BLaER1 treated with 17β-estradiol and CSF1 and Interleukin-3, amounts not matched to agents 10 nM and 100 nM (cell line): ENCODE data around the gene CASZ1.

ENCODE experiments used
- H3K27ac ChIP-seq, 11 experiments: shearing (Covaris generic); formaldehyde crosslinking; 2 replicates each; pipeline ENCODE4 v1.8.1; 2022
- H3K27me3 ChIP-seq, 11 experiments: shearing (Covaris generic); formaldehyde crosslinking; 2 replicates each; pipeline ENCODE4 v1.8.1; 2022
- H3K36me3 ChIP-seq, 11 experiments: shearing (Covaris generic); formaldehyde crosslinking; 2 replicates each; pipeline ENCODE4 v1.8.1; 2022
- H3K4me1 ChIP-seq, 10 experiments: shearing (Covaris generic); formaldehyde crosslinking; 2 replicates each; pipeline ENCODE4 v1.8.1; 2022
- H3K4me2 ChIP-seq, 11 experiments: shearing (Covaris generic); formaldehyde crosslinking; 2 replicates each; pipeline ENCODE4 v1.8.1; 2022
- H3K4me3 ChIP-seq, 10 experiments: shearing (Covaris generic); formaldehyde crosslinking; 2 replicates each; pipeline ENCODE4 v1.8.1; 2022
- H3K9ac ChIP-seq, 11 experiments: shearing (Covaris generic); formaldehyde crosslinking; 2 replicates each; pipeline ENCODE4 v1.8.1; 2022
- H3K9me3 ChIP-seq, 11 experiments: shearing (Covaris generic); formaldehyde crosslinking; replicated peaks in 1 of 11; 2 replicates each; pipeline ENCODE4 v1.8.1; 2022
- H4K20me1 ChIP-seq, 11 experiments: shearing (Covaris generic); formaldehyde crosslinking; 2 replicates each; pipeline ENCODE4 v1.8.1; 2022
- Cebpa-rat ChIP-seq, 11 experiments: shearing (Covaris generic); IDR thresholded peaks; 2 replicates each; pipeline ENCODE4 v1.8.1; 2022

The CASZ1 gene

DNA sequence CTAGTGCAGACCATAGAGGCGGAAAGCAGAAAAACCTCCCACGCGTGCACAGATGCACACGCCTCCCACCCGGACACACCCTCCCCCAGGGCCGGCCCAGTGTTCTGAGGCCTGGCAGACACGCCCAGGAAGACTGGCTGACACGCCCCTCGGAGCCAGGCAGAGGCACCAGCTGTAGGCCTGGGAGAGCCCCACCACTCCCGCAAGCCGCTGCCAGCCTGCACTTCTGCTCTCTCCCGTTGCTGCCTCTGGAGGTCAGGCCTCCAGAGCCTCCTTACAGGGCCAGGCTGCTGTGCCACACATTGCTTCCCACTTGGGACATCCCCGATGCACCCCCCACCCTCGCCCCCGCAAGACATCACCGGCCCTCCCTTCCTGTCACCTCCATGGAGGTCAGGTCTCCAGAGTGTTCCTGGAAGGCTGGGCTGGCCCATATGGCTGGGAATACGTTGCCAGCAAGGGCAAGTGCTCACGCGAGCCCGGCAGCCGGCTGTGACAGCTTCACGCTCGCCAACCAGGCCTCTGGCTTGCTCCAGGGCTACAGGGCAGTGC is 40.4 kb downstream of the CASZ1 start:
- no peak for TF ChIP-seq Cebpa-rat (IDR thresholded peaks at IDR 0.05)
- no peaks in the 10 kb centered on the region for H3K9me3 ChIP-seq
- no peaks in the 10 kb centered on the region for H3K36me3 ChIP-seq
- peak overlapping the region in 5 of 11 experiments; percentile 8 to 44 (median 31); a peak in 6 of 22 replicates for H3K9ac ChIP-seq
- peak overlapping the region; percentile 51 to 77 (median 67) for H3K4me2 ChIP-seq
- peaks cover 19 to 36% (median 25%) of the 10 kb centered on the region in 10 experiments for H3K4me1 ChIP-seq
- H4K20me1 ChIP-seq, result peaks cover 0 to 8% (median 0%) of the 10 kb centered on the region in 11 experiments; a peak in 6 of 22 replicates
- H3K4me3 ChIP-seq, result no peak overlapping the region
- H3K27me3 ChIP-seq, result no peaks in the 10 kb centered on the region
- H3K27ac ChIP-seq, result no peak overlapping the region

DNA sequence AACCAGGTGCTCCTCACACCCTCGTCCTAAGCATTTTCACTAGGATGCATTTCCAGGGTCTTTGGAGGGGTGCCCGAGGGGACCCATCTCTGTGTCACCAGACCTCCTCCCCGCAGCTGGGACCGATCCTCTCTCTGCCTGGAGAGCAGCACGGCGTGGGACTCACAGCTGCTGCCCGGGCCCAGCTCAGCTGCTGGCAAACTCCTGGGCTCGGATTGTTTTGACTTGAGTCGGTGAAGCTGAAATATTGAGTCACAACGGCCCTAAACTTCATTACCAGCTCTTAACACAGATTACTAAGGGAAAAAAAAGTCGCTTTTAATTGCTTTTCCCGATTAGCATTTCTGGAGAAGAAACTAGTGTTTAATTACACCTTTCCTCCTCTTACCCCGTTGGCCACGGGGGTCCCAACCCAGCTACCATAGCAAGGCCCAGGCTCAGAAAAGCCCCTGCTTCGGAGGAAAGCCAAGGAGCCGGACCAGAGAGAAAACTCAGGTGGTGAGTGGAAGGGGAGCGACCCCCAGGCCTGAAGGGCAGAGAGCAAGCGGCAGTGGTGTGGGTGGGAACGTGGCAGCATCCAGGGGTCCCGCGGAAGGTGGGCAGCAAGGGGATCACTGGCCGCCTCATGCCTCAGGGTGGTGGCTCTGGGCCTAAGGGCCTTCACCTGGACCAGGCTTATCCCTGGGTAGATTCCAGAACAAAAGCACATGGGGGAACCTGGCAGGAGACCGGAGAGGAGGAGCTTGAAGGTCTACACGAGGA is 41.7 kb downstream of the CASZ1 start:
- no peaks in the 10 kb centered on the region for H3K9me3 ChIP-seq
- TF ChIP-seq Cebpa-rat (IDR thresholded peaks at IDR 0.05), result no peak
- H3K36me3 ChIP-seq, result no peaks in the 10 kb centered on the region
- peak overlapping the region in 4 of 11 experiments; percentile 9 to 39 (median 26); a peak in 2 of 22 replicates for H3K9ac ChIP-seq
- H4K20me1 ChIP-seq, result peaks cover 0 to 8% (median 0%) of the 10 kb centered on the region in 11 experiments; a peak in 6 of 22 replicates
- no peaks in the 10 kb centered on the region for H3K27me3 ChIP-seq
- peaks cover 19 to 35% (median 25%) of the 10 kb centered on the region in 10 experiments for H3K4me1 ChIP-seq
- peak overlapping the region in 2 of 11 experiments; percentile 25; a peak in 1 of 22 replicates for H3K27ac ChIP-seq
- no peak overlapping the region for H3K4me3 ChIP-seq
- H3K4me2 ChIP-seq, result peak overlapping the region in 8 of 11 experiments; percentile 51 to 77 (median 64); a peak in 13 of 22 replicates

DNA sequence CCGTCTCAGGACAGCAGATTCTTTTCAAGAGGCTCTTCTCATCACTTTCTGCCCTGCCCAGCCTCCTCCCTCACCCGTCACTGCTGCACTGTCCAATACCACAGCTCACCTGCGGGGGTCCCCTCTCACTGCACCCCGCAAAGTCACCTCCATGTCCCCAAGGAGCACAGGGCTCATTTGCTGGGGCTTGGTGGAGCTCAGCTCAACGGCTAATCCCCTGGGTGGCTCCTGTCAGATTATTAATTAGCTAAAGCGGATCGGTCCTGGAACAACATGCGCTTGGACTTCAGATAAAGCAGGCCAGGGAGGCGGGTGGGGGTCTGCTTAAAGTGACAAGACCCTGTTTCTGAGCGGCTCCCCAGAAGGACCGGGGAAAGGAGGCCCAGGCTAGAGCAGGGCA is 43.1 kb downstream of the CASZ1 start:
- H3K27me3 ChIP-seq, result no peaks in the 10 kb centered on the region
- H3K9me3 ChIP-seq, result no peaks in the 10 kb centered on the region
- no peak overlapping the region for H3K27ac ChIP-seq
- H3K4me1 ChIP-seq, result peaks cover 19 to 27% (median 25%) of the 10 kb centered on the region in 10 experiments
- H3K9ac ChIP-seq, result no peak overlapping the region
- peaks cover 0 to 8% (median 0%) of the 10 kb centered on the region in 11 experiments; a peak in 6 of 22 replicates for H4K20me1 ChIP-seq
- no peak for TF ChIP-seq Cebpa-rat (IDR thresholded peaks at IDR 0.05)
- no peaks in the 10 kb centered on the region for H3K36me3 ChIP-seq
- no peak overlapping the region for H3K4me3 ChIP-seq
- no peak overlapping the region for H3K4me2 ChIP-seq

DNA sequence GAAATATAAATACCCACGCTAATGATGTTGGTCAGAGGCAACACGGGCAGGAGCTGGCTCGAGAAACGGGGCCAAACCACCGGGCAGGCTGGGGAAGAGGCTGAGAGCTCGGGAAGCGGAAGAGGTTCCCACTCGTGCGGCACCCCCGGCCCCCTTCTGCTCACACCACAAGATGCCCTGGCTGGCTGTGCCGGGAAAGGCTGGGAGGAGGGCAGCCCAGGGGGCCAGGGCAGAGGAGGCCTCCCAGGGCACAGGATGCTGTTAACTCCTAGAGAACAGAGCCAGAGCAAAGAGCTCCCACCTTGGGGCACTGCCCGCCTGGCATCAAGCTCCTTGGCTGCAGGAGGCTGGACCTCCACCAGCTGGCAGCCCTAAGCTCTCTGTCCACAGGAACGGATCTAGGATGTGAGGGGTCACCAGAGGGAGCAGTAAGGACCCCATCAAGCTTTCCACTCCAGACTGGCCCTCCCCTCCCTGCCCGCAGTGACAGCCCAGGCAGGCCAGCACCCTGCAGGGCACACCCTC is 44.8 kb downstream of the CASZ1 start:
- Histone ChIP-seq H3K4me2 (no peak overlapping the region), H3K4me1 (peaks cover 14 to 25% (median 23%) of the 10 kb centered on the region in 10 experiments), H3K27ac (no peak overlapping the region), H3K9me3 (no peaks in the 10 kb centered on the region), H3K36me3 (no peaks in the 10 kb centered on the region), H3K27me3 (no peaks in the 10 kb centered on the region), H3K4me3 (no peak overlapping the region), H4K20me1 (peaks cover 0 to 8% (median 0%) of the 10 kb centered on the region in 11 experiments; a peak in 6 of 22 replicates), H3K9ac (peak overlapping the region in 1 of 11 experiments; percentile 5; a peak in 1 of 22 replicates)
- no peak for TF ChIP-seq Cebpa-rat (IDR thresholded peaks at IDR 0.05)

DNA sequence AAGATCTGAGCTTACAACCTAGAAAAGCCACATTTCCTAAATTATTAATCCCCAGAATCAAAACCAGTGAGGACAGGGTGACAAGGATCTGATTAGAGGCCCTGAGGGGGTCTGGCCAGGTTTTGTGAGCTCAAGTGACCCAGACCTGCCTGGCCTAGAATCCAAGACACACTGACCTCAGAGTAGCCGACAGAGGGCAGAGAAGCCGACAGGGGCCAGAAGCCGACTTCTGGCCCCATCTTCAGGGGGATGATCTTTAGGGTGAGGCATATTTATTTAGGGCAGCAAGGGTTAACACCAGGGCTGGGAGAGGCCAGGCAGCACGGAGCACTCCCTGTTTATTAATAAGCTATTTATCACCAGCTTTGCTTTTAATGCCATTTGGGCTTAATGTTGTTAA is 45.3 kb downstream of the CASZ1 start:
- Histone ChIP-seq H3K36me3 (no peaks in the 10 kb centered on the region), H4K20me1 (peaks cover 0 to 11% (median 0%) of the 10 kb centered on the region in 11 experiments; a peak in 5 of 22 replicates), H3K27me3 (no peaks in the 10 kb centered on the region), H3K27ac (no peak overlapping the region), H3K4me1 (peaks cover 9 to 21% (median 18%) of the 10 kb centered on the region in 10 experiments), H3K9me3 (no peaks in the 10 kb centered on the region), H3K4me3 (no peak overlapping the region), H3K9ac (no peak overlapping the region), H3K4me2 (no peak overlapping the region)
- no peak for TF ChIP-seq Cebpa-rat (IDR thresholded peaks at IDR 0.05)

DNA sequence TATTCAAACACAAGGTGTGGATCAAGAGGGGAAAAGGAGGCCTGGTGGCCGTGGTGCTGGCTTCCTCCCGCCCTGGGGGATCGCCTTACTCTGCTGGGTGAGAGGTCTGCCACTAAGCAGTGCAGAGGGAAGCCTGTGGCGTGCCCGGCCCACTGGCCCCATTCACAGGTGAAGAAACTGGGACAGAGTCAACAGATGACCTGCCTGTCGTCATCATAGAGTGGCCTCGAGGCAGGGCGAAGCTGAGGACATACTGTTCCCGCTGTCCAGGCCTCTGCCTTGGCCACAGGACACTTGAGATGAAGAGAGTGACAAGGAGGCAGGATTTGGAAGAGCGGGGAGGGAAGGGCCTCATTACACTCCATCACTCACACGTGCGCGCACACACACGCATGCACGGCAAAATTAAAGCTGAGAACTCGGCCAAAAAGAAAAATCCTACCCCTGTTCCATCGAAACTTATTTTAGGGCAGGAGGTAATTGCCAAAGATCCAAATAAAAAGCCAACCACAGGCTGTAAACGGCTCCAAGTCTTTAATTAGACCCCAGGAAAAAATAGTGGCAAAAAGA is 50.5 kb downstream of the CASZ1 start:
- Histone ChIP-seq H3K27ac (no peak overlapping the region), H3K9me3 (no peaks in the 10 kb centered on the region), H3K9ac (no peak overlapping the region), H3K4me3 (no peak overlapping the region), H3K4me2 (no peak overlapping the region), H3K27me3 (peaks cover 8 to 27% (median 17%) of the 10 kb centered on the region in 11 experiments; a peak in 21 of 22 replicates), H4K20me1 (0 out of 22 replicates have a peak, but pooled peaks cover 0 to 10% (median 0%) of the 10 kb centered on the region in 11 experiments), H3K4me1 (no peaks in the 10 kb centered on the region), H3K36me3 (no peaks in the 10 kb centered on the region)
- no peak for TF ChIP-seq Cebpa-rat (IDR thresholded peaks at IDR 0.05)

DNA sequence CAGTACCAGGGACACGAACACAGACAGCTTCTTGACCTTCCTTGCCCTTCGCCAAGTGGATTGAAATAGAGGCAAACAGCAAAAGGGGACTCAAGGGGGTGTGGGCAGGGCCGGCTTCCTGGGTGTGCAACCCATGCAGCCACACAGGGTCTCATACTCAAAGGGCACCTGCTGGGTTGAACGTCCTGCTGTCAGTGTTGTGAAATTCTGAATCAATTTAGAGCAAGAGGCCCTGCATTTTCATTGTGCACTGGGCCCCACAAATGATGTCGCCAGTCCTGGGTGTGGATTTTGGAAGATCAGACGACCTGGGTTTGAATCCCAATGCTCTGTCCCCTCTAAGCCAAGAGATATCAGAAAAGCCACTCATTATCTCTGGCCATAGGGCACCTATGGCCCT is 51.1 kb downstream of the CASZ1 start:
- H3K4me2 ChIP-seq, result no peak overlapping the region
- H3K9me3 ChIP-seq, result no peaks in the 10 kb centered on the region
- no peaks in the 10 kb centered on the region for H3K36me3 ChIP-seq
- H4K20me1 ChIP-seq, result 0 out of 22 replicates have a peak, but pooled peaks cover 0 to 10% (median 0%) of the 10 kb centered on the region in 11 experiments
- peaks cover 8 to 27% (median 17%) of the 10 kb centered on the region in 11 experiments; a peak in 21 of 22 replicates for H3K27me3 ChIP-seq
- H3K4me3 ChIP-seq, result no peak overlapping the region
- TF ChIP-seq Cebpa-rat (IDR thresholded peaks at IDR 0.05), result no peak
- H3K27ac ChIP-seq, result no peak overlapping the region
- H3K9ac ChIP-seq, result no peak overlapping the region
- no peaks in the 10 kb centered on the region for H3K4me1 ChIP-seq

DNA sequence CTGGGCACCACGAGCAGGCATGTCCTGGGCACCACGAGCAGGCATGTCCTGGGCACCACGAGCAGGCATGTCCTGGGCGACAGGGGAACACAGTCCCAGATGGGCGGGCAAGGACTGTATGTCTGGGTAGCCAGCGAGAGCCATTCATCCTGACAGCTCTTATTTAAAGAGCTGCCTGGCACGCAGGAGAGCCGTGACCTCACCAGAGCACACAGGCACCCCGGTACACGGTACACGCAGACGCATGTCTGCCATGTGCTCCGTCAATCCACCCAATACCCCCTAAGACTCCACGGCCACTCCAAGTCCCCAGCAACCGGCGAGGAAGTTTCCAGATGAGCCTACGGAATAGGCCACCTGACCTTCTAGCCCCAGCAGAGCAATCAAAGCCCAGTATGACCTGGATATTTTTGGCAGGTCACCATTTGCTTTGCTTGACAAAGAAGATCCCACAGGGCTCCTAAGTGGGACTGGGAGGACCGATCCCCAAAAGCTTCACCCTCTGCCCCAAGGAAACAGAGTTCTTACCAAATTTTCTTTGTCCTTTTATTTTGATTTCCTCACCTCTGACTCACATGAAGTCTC is 51.7 kb downstream of the CASZ1 start:
- TF ChIP-seq Cebpa-rat (IDR thresholded peaks at IDR 0.05), result no peak
- no peaks in the 10 kb centered on the region for H3K36me3 ChIP-seq
- no peak overlapping the region for H3K9ac ChIP-seq
- peaks cover 8 to 27% (median 17%) of the 10 kb centered on the region in 11 experiments; a peak in 21 of 22 replicates for H3K27me3 ChIP-seq
- no peaks in the 10 kb centered on the region for H3K9me3 ChIP-seq
- H3K4me3 ChIP-seq, result no peak overlapping the region
- H3K4me1 ChIP-seq, result no peaks in the 10 kb centered on the region
- no peak overlapping the region for H3K4me2 ChIP-seq
- no peak overlapping the region for H3K27ac ChIP-seq
- 0 out of 22 replicates have a peak, but pooled peaks cover 0 to 10% (median 0%) of the 10 kb centered on the region in 11 experiments for H4K20me1 ChIP-seq
